GOT3 (cell line): ENCODE measurements around the gene NFE2.
"Not testable (repeated sequence)": the region's sequence is repeated elsewhere in the genome, so short reads cannot be mapped to it uniquely, and the experiment has no call there.

Experiments
- DNase-seq: peaks from one replicate; lab custom pipeline; 2025; ENCODE audit warnings: mixed read lengths; lab: John Stamatoyannopoulos, UW

The NFE2 gene

DNA sequence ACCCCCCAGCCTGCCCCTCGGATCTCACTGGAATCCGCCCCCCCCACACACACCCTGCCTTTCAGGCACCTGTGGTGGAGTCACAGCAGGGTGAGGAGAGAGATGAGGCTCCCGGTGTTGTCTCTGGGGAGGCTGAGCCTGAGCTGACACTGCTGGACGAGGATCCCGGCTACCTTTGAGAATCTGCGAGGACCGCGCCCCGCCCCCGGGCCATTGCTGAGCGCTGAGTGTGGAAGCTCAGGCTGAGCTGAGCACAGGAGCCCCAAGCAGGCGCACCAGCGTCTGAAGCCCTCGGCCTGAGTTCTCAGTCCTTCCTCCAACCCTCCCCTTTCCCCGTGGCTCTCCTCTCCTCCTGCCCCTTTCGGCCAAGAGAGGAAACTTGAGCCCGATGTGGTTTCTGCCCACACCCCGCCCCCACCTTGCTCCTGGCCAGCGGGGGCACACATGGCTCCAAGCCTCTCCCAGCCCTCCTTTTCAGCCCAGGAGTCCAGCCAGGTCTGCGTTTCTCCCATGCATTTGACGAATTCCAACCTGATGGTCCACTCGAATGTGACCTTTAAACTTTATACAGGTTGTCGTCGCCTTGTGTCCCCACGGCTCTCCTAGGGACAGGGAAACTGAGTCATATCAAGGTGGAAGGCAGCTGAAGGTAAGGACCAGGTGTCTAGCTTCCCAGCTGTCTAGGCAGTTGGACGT is at the start of gene NFE2:
Gene NFE2, minus strand, starts transcription at position 284 of the 696 bp plus-strand sequence. CDS start 5,767 bp downstream, outside the sequence.
- DNase-seq, result no peak

DNA sequence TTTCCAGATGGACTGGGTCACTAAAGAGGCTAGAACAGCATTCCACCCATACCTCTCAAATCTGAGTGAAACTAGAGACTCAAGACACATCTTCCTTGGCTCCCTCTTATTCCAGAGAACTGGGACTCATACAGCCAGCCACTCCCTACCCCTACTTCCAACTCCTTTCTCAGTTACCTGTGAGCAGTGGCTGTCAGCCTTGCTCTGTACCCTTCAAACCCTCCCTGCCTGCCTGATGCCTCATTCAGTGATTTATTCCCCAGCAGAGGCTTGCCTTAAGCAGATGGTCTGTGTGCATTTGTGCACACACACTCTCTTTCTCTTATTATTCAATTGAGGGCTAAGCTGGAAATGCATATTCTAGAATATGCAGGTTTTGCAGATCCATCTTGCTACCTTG is 48.9 kb upstream of the NFE2 start:
- no peak for DNase-seq

DNA sequence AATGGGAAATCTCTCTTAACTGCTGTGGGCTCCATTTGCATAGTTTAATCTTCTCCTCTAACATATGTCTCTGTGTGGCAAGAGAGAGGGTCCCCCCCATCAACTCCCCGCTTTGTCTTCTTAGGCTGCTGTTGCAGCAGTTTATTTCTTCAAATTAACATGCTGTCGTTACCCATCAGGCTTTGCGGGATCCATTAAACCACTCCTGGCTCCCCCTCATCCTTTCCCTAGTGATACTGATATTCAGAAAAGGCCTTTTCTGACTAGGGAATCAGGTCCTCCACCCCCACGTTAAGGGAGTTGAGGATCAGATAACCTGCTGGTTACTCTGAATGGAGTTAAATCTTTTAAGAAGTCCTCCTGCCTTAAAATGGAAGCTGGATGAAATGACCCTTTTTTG is 48.2 kb upstream of the NFE2 start:
- DNase-seq, result no peak

DNA sequence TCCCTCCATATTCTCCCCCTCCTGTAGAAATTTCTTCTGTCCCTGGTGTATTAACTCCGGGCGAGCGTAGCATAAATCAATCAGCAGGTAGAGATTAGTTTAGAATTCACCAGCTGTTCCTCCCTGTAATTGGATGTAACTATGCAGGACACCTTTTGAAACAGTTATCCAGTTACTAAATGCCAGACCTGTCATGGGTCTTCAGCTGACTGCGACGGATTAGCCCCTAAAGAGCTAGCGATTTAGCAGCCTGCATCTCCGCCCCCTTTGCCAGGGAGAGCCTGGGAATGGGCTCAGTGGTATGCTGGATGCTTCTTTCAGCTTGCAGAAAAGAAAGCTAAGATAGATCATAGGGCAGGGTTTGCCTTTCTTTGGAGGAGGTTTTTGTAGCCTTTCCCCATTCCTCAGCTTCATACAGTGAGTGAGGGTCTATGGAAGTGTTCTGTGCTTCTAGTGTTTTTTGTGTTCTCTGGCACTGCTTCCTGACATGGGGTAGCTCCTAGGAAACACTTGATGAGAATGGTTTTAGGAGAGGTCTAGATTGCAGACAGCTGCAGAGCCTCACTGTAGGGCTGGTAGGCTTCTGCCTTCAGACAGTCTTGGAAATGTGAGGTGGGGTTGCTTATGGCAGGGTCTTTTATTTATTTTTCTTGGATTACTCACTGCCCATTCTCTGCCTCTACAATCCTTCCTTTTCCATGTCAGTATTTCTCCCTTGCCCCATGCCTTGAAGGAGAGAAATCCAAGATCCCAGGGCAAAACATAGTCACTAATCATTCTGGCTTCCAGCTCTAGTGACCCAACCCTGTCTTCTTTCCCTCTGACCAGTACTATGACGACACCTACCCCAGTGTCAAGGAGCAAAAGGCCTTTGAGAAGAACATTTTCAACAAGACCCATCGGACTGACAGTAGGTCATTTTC is 40.8 kb upstream of the NFE2 start:
- DNase-seq, result no peak

DNA sequence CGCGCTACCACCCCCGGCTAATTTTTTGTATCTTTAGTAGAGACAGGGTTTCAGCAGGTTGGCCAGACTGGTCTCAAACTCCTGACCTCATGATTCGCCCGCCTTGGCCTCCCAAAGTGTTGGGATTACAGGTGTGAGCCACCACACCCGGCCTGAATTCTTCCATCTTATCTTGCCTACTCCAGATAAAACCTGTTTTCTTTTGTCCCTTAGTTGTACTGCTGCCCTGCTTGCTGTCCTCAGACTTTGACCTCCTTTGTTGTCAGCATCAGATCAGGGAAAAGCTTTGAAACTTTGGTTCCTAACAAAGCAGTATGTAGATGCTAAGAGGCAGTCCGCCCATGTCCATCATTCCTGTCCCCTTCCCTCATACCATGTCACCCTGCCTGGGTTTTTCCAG is 40.0 kb upstream of the NFE2 start:
- no peak for DNase-seq

DNA sequence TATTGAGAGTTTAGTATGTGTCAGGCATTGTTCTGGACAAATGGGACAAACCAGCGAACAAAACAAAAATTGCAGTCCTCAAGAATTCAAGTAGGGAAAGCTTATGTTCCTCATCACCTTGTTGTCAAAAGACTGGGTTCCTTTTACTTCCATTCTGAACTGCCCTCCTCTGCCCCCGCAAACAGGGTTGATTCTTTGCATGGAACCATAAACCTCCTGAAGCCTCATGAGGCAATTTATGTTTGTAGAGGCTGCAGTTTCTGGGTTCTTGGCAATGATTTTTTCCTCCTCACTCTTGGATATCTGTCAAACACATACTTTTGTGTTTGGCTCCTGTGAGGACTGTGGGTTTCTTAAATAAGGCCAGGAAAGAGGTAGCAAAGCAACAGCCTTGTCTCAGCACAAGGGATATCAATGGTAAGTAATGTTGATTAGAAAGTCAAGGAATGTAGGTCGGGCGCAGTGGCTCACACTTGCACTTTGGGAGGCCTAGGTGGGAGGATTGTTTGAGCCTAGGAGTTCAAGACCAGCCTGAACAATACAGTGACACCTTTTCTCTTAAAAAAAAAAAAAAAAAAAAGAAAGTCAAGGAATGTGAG is 38.0 kb upstream of the NFE2 start:
- no peak for DNase-seq

DNA sequence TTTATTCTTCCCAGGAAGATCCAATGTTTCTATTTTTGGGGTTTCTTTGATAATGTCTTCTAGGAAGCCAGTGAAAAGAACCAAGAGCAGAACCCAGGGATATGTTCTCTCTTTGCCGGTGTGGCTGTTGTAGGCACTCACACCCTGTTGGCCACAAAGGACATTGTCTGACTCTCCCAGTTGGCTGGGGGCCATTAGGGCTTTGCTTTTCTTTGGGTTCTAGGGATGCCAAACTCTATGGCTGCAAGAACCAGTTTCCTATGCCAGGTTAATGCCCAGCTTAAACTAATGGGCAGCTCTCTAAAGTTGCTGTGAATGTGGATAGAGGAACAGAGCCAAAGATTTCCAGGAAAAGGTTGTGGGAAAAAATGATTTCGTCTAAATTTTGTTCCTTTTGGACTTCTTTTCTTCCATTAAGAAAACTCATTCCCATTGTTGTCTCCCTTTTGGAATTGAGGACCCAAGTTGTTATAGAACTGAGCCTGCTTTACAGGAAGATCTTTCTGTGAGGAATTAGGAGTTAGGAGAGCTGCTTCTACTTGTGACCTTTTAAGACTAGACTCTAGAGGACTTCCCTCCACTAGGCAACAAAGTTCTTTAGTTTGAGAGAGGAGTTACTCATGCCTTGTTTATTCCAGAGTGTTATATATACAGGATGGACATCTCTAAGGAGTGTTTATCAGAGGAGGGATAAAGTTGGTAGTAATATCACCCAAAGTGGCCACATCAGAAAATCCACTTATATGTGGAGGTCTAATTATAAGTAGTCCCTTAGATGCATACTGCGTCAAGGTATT is 37.2 kb upstream of the NFE2 start:
- DNase-seq, result no peak

DNA sequence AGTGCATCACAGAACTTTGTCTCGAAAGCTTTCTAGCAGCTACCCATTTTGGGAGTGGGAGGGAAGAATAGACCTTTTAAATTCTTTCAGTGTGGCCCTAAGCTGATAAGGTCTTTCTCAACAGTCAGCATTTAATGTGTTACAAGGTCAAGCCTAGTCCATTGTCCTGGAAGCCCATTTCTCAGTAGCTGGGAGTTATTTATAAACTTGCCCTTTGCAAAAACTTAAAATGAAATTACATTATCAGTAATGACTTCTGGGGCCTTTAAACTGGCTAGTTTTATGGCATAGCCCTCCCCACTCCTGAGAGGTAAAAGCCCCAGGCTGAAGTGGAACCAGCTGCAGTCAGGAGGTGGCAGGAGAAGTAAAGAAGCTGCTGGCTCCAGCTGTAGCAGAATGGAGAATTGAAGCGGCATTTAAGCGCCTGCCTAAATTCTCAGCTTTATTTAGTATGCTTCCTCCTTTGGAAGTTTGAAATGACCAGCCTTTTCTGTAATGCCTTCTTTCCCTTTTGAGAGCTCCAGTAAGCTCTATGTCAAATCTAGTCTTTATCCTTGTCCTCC is 36.5 kb upstream of the NFE2 start:
- DNase-seq, result no peak

DNA sequence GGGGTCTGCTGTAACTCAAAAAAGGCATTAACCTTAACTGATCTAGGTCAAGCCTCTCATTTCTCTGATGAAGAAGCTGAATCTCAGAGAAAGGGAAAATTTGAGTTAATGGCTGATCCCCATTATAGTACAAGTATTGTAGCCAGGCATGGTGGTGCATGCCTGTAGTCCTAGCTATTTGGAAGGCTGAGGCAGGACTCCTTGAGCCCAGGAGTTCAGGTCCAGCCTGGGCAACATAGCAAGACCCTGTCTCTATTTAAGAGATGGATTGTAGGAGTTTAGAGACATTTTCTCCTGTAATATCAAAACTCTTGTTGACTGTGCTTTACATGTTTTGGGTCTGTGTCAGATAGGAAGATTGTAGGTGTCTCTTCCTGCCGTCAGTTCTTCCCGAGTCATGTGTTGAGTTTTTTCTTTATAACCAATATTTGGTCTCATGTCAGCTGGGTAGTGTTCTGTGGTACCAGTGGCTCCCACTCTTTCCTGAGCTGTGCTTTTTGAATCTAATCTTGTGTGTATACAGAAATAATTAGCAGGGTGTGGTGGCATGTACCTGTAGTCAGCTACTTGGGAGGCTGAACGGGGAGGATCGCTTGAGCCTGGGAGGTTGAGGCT is 32.7 kb upstream of the NFE2 start:
- no peak for DNase-seq

DNA sequence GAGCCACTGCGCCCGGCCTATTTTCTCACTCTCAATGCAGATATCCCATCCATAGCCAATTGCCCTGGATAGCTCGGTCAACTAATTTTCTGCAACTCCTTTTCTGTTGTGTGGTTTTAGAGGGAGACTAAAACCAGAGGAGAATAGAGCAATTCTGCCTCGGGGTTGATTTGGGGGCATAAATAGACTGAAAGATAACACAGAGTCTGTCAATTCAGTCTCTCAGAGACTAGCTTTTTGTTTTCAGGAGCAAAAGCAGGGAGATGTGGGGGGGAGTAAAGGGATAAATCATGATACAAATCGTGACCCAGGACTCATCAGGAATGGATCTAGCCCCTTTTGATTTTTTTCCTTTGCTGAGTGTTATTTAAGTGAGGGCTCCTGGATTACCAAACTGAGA is 30.6 kb upstream of the NFE2 start:
- DNase-seq, result no peak

DNA sequence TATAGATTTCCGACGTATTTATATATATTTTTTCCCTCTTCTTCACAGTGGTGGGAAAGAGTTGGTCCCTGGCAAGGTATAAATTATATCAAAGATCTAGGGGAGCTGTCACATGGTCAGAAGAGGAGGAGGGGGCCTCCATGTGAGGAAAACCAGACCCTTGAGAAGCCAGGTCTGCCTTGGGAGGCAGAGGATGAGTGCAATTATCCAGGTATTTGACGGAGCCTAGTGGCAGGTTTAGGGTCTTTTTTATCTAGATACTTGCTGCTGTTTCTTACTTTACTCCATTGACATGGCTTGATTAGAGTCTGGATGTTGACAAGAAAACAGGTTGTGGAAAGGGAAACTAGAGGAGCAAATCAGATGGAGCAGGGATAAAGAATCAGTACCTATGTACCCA is 29.6 kb upstream of the NFE2 start:
- DNase-seq, result no peak

DNA sequence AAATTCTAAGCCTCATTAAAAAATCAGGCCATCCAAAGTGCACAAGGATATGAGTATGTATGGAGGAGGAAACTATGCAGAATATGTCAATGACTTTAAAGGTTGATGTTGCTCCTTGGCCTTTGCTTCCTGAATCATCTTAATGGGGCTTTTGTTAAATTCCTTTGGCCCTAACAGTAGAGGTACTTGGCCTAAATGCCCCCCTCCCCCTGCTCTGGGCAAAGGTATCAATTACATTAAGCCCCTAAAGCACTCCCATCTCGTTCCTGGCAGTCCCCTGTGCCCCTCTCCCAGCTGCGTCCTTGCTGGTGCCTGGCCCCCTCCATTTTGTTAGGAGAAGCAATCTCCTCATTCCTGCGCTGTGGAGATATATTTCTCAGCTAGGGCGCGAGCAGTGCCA is 28.9 kb upstream of the NFE2 start:
- no peak for DNase-seq

DNA sequence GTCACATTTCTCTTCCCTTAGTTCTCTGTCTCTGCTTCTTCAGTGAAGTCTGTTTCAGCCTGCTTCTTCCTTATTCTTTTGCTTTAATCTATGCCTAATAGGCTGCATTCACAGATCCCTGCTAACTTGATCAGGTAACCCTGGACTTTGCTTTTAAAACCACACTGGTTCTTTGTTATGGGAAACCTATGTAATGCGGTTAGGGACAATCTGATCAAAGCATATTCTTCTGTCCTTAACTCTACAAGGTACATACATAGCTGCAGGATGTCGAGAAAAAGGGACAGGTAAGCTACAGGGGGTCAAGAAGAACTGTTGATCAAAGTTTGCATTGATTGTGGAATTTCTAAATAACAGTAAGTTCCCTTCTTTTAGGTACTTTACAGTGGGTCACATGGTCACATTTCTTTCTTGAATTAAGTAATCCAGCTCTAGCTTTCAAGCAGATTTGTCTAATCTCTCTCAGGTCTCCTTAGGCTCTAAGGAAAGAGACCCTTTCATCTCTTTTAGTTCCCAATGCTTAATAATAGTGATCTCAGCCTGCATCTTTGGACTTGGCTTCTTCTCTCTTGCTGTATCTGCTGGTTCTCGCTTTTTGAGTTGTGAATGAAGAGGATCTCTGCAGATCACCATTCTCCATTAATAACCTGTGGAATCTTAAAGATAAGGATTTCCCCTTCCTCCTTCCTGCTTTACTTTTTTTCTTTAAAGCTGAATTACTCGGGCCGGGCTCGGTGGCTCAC is 28.0 kb upstream of the NFE2 start:
- no peak for DNase-seq

DNA sequence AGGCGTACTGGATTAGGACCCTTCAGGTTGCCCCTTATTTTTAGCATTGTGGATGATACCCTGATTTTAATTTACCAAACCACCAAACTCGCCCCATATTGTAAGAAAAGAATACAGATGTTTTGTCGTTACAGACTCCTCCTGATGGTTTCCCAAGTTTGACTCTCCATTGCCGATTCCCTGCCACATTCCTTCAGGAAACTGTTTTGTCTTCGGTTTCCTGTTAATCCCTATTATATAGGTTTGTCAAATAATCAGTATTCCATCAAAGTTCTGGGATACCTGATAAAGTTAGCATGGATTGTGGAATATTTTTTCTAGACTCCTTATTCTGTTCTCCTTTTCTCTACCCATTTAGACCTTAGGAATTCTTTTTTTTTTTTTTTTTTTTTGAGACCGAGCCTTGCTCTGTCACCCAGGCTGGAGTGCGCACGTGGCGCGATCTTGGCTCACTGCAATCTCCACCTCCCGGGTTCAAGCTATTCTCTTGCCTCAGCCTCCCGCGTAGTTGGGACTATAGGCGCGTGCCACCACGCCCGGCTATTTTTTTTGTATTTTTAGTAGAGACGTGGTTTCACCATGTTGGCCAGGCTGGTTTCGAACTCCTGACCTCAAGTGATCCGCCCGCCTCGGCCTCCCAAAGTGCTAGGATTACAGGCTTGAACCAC is 24.8 kb upstream of the NFE2 start:
- DNase-seq, result not testable (repeated sequence)

DNA sequence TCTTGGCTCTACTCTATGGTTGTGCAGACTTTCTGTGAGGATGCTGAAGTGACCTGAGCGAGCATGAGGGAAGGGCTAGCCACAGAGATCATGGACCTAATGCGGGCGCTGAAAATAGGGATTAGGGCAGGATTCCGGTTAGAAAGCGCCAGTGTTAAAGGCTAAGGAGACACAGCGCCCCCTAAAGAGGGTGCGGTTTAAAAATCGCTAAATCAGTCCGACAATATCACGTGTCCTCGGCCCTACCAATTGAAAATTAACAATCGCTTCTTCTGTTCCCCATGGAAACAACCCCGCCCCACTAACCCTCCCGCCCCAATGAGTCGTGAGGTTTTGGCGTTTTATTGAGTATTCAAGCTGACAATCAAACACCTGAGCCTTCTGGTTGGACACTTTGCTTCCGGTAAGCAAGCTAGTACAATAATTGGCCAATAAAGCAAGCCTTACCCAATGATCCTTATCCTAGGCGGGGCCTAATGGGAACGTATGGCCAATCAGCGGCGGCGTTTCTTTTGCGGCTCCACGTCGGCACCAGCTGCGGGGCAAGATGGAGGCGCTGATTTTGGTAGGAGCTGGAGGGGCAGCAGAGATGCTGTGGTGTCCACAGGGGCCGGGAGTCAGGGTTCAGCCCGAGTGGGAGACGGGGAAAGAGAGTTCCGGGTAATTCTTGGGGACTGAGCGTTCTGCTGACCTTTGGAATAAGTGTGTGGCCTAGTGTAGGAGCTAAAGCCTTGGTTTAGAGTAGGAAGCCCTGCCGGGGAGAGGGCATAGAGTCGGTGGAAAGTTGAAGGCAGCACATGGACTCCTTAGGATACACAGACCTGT is 24.0 kb upstream of the NFE2 start, which contains the start of gene COPZ1:
Gene COPZ1, plus strand, starts transcription at position 515 of the 825 bp plus-strand sequence. Its CDS starts 33 bp downstream, at position 548.
- peak; percentile 75 for DNase-seq

DNA sequence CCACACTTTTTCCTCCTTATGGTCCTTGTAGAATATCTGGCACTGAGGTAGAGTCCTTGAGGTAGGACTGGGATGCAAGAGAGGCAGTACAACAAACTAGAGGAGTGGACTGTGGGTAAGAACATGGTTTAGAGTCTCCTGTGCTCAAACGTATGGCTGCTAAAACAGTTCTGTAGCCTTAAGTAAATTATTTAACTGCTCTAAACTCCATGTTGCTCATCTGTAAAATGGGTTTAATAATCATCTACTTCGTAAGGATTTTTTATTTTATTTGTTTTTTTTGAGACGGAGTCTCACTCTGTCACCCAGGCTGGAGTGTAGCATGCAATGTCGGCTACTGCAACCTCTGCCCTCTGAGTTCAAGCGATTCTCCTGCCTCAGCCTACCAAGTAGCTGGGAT is 20.5 kb upstream of the NFE2 start:
- no peak for DNase-seq

DNA sequence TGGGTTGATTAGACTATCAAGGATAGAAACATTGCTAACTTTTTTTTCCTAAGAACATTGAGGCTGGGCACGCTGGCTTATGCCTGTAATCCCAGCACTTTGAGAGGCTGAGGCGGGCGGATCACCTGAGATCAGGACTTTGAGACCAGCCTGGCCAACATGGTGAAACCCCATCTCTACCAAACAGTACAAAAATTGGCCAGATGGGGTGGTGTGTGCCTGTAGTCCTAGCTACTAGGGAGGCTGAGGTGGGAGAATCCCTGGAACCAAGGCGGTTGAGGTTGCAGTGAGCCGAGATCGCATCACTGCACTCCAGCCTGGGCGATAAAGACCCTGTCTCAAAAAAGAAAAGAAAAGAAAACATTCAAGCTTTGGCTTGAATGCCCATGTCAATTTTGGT is 11.5 kb upstream of the NFE2 start:
- DNase-seq, result not testable (repeated sequence)

DNA sequence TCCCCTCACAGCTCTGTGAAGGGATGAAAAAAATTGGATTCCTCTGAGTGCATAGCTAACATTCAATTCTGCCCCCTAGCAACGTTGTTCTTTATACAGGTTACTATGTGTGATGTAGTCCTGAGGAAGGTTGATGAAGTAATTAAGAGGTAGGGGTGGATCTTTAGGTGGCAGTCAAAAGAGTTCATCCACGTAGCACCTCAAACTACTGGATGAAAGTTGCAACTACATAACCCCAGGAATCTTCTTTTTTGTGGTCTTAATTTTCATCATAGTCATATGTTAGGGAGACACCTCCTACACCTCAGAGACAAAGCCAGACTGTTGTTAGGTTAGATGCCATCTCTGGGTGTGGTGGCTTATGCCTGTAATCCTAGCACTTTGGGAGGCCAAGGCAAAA is 10.2 kb upstream of the NFE2 start:
- DNase-seq, result no peak
